ENCODE measurements around the gene NTN1.

NTN1 gene

DNA sequence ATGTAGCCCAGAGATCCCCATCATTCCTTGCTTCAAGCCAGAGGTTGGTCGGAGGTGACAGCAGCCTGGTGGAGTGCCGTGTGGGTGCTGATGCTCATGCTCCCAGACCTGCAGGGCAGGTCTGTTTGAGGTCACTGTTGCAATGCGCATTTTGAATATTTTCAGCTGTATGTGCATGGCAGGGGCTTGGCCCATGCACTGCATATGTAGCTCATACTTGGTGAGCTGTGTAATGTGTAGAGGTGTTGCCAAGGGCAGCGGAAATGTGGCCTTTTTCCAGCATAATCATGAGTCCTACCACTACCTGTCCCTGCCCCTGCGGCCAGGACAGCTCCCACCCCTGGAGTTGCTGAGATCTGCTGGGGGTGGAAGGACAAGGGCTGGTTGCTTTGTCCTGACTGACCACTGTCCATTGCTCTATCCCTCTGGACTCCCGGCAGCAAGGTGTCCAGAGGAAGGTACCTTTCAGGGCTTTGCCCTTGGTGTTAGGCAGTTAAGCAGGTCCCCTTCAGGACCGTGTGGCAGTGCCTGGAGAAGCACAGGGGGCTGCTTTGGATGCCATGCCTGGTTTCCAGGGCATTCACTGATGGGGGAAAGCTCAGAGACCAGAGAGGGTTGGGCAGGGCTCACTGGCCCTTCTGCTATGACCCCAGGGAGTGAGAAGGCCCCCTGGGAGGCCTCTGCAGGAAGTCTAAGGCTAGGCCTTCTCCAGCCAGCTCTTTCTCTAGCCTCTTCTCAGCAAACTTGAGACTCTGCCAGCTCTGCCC lies 215.2 kb downstream of the NTN1 start:
- no peak for DNase-seq

DNA sequence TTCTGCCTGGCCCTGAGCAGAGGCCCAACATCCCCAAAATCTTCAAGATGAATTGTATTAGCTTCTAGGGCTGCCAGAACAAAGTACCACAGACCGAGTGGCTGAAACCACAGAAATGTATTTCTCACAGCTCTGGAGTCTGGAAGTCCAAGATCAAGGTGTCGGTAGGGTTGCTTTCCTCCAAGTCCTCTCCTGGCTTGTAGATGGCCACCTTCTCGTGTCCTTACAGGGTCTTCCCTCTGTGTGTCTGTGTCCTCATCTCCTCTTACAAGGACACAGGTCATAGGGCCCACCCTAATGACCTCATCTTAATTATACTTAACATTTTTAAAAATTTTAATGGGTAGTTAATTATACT lies 215.7 kb downstream of the NTN1 start:
- DNase-seq: no peak

GRCh38 chr17:9237661-9238301 lies 216.5 kb downstream of the NTN1 start:
- no peak for DNase-seq

GRCh38 chr17:9238340-9239245 lies 217.3 kb downstream of the NTN1 start:
- no peak for DNase-seq

DNA sequence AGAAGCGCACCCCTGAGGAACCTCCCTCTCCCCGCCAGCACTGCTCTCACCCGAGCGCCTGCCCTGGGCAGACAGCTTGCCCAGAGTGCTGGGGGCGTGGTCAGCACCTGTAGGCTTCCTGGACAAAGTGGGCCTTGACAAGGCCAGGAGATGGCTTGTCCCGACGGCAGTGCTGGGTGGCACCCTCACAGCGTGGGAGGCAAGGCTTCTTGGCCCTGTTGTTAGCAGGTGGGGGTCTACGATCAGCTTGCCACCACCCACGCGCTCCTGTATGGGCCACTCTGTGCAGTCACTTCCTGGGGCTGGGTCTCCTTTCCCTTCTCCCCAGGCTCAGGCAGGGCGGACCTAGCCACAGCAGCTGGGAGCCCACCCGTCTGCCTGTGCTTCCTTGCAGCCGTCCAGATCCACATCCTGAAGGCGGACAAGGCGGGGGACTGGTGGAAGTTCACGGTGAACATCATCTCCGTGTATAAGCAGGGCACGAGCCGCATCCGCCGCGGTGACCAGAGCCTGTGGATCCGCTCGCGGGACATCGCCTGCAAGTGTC lies 218.0 kb downstream of the NTN1 start:
- no peak for DNase-seq

DNA sequence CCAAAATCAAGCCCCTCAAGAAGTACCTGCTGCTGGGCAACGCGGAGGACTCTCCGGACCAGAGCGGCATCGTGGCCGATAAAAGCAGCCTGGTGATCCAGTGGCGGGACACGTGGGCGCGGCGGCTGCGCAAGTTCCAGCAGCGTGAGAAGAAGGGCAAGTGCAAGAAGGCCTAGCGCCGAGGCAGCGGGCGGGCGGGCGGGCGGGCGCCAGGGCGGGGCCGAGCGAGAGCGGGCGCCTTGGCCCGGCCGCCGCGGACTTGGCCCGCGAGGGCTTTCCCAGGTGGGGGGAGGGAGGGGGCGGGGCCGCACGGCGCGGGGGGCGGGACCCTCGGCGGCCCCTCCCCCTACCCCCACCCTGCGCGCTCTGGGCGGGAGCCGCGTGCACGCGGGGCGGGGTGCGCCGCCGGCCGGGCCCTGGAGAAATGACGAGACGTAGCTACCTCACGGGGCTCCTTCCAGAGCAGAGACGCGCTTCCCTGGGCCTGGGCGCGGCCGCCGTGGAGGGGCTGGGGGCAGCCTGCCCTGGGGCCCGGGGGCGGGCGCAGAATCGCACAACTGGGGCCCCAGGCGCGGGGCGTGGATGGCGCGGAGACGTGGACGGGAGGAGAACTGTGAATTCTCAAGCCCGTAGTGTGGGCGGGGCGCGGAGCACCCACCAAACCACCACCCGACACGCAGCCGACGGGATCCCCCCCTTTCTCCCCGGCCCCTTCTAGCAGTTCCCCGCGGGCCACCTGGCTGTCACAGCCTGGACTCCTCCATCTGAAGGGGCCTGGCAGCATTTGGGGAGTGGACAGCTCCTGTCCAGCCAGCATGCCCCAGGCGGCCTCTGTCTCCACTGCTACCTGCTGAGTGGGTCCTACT lies 218.7 kb downstream of the NTN1 start:
- peak; percentile 55 to 75 for DNase-seq

DNA sequence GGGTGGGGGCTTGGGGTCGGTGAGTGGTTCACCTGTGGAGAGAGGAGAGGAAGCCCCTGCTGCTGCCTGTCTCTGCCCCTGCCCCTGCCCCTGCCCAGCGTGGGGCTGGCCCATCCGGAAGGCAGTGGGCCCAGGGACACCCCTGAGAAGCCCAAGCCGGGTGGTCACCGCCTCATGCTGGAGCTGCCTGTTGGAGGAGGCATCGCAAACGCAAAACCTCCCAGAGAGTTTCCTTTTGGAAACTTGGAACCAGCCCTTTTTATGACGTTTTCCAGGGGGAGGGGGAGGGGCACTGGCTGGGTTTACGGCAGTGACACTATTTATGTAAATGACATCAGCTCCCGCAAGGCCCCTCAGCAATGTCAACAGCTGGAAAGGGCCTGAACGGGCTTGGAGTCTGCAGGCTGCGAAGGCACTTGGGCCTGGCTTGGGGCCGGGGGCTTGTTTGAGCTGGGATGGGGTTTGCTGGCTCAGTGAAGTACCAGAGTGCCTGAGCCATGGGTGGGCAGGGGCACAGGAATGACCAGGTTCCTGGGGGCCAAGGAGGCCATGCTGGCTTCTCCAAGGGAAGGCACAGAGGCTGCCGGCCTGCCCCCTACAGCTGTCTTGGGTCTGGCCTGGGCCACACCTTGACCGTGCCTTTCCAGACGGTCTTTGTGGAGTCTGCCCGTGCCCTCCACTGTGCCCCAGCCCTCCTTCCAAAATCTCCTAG lies 219.5 kb downstream of the NTN1 start:
- no peak for DNase-seq

DNA sequence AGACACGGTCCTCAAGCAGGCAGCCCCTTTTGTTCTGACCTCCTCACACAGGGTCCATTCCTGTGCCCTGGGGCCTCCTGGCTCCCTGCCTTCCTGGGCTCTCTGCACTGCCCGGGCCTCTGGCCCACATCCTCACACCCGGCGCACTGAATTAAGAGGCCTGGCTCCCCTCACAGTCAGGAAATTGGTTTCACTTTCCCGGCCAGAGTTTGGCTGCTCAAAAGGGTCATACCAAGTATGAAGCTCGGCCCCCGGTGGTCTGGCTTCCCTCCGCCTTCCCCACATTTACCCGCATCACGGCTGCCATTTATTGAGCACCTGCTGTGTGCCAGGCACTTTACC lies 220.0 kb downstream of the NTN1 start:
- no peak for DNase-seq

- no peak for DNase-seq
Measured at GRCh38 chr17:9241774-9242496, 220.6 kb downstream of the NTN1 start.

DNA sequence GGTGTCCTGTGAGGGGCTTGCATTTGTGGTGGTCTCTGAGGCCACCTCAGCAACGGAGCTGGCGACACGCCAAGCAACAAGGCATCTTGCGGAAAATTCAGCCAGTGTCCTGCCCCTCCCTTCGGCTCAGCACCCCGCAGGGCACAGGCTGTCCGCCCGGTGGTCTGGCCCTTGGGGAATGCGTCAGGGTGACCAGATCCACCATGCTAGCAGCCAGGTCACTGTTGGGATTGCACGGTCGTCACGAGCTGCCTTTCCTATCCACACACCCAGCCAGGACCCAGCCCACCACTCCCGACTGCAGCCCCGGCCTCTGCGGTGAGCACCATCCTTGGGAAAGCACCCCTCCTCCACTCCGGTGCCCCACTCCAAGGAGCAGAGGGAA lies 221.2 kb downstream of the NTN1 start:
- no peak for DNase-seq

DNA sequence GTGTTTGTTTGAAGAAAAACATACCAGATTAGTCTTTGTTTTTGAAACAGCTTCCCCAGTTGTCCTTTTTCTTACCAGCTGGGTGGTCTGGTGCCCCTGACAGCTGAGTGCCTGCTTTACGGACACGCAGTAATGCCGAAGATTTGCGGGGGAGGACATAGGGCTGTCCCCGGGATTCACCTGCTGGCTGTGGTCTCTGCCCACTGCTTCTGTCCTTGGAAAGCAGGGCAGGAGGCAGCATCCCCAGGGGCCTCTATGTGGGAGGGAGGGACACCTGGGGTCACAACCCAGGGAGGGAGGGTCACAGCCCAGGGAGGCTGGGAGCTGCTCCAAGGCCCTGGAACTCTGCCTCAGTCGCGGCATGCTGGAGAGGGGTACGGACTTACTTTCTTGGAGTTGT lies 221.7 kb downstream of the NTN1 start:
- no peak for DNase-seq

- peak in 1 of 2 donors; percentile 3 for DNase-seq
Measured at GRCh38 chr17:9244066-9245052, 223.0 kb downstream of the NTN1 start.

GRCh38 chr17:9247401-9247938 lies 226.2 kb downstream of the NTN1 start:
- no peak for DNase-seq

DNA sequence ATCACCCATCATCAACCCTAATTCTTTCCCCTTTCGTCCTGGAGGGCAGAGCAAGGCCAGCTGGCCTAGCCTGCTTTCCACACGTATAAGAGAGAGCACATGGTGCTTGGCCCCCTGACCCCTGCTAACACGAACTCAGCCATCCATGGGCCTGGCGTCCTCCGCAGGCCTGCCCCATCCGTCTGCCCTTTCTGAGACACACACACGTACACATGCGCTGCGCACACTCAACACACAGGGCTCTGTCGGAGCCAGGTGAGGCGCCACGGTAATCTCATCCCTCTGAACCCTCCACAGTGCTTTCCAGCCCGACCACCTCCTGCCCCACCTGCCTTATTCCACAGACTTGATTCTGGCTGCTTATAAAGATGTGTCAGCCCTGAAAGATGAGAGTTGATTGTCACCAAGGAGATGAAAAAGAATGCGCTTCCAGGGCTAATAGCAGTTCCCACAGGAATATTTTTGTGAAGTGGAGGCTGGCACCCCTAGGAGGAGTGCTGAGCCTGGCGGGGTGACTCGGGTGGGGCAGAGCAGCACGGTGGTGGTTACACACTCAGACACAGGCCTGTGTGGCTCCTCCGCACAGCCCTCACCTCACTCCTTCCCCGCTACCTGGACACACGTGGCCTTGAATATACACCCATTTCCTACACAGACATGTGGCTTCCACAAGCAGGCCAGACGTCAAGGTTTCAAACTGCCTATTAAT lies 228.1 kb downstream of the NTN1 start:
- no peak for DNase-seq

- no peak for DNase-seq
Measured at GRCh38 chr17:9251273-9251672, 230.0 kb downstream of the NTN1 start.

- DNase-seq: no peak
Measured at GRCh38 chr17:9253308-9253707, 232.0 kb downstream of the NTN1 start.

- DNase-seq: no peak
Measured at GRCh38 chr17:9254841-9255240, 233.5 kb downstream of the NTN1 start.

DNA sequence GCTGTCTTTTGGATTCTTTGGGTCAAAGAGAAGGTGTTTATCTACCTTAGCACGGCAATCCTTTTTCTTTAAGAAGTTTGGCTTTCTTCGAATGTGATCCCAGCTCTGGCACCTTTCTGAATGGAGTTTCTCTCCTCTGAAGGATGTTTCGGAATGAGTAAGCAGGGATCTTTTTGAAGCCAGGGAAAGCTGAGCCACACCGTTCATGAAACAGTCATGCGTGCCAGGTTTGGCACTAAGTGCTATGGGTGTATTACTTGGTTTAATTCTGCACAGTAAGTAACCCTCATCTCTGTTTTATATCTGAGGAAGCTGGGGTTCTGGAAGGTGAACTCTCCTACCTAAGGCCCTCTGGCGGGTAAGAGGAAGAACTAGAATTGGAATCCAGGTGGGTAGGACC lies 234.5 kb downstream of the NTN1 start:
- no peak for DNase-seq

DNA sequence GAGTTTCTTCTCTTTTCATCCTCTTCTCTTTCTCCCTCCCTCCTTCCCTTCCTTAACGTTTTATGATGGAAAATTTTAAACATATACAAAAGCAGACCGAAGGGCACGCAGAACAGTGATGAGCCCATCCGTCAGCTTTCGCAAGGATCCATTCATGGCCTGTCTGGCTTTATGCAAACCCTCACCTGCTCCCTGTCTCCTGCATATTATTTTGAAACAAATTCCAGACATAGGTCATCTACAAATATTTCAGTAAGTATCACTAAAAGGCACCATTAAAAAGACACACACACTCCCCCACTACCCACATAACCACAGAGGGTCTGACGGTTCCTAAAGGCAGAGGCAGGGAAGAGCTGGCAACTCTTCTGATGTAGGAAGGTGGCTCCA lies 235.0 kb downstream of the NTN1 start:
- DNase-seq: no peak
